K562 (cell line): ENCODE measurements around the gene PPT2. TPM values are rescaled to one million over a fixed set of nuclear protein-coding genes. Genes with fewer than 3 reads are reported as not detected.

Experiments
- CBX8 ChIP-seq: fragments of 200-600 bp; sonication (generic); IDR thresholded peaks from 2 replicates; pipeline ENCODE4 v1.6.1; 2012; ENCODE audit warnings: borderline replicate concordance, mixed run types, low read depth, mild to moderate bottlenecking, moderate library complexity, mixed read lengths, low read length, control low read depth, inconsistent platforms; ENCODE audit not compliant: poor library complexity, severe bottlenecking; ENCODE audit errors: extremely low read depth
- E4F1 ChIP-seq: fragments of 250-450 bp; sonication (Bioruptor Pico); IDR thresholded peaks from 2 replicates; pipeline ENCODE4 v1.5.0; 2021; ENCODE audit warnings: mild to moderate bottlenecking, borderline replicate concordance
- GABPB1 ChIP-seq: sonication (generic); formaldehyde crosslinking; IDR thresholded peaks from 2 replicates; pipeline ENCODE4 v1.8.0; 2022; ENCODE audit warnings: mild to moderate bottlenecking, missing genetic modification reagents
- HMG20B ChIP-seq: fragments of 250-450 bp; sonication (Bioruptor Pico); IDR thresholded peaks from 2 replicates; pipeline ENCODE4 v1.5.0; 2021; ENCODE audit warnings: mild to moderate bottlenecking
- IFI16 ChIP-seq: fragments of 250-450 bp; sonication (Bioruptor Pico); IDR thresholded peaks from 2 replicates; pipeline ENCODE4 v2.1.2; 2022; ENCODE audit warnings: mild to moderate bottlenecking, inconsistent platforms
- NR2F6 ChIP-seq: fragments of 450-650 bp; formaldehyde crosslinking; IDR thresholded peaks from 2 replicates; pipeline ENCODE4 v1.4.0; 2020; ENCODE audit warnings: mild to moderate bottlenecking
- OTX1 ChIP-seq: fragments of 450-650 bp; formaldehyde crosslinking; IDR thresholded peaks from 2 replicates; pipeline ENCODE4 v1.4.0; 2022; ENCODE audit warnings: mild to moderate bottlenecking
- PCBP2 ChIP-seq: fragments of 200-400 bp; formaldehyde crosslinking; IDR thresholded peaks from 2 replicates; pipeline ENCODE4 v1.6.1; 2018; ENCODE audit warnings: low read length, low read depth, mild to moderate bottlenecking, moderate library complexity; ENCODE audit not compliant: poor library complexity, severe bottlenecking
- SREBF2 ChIP-seq: sonication (generic); formaldehyde crosslinking; IDR thresholded peaks from 2 replicates; pipeline ENCODE4 v1.4.0; 2020; ENCODE audit warnings: mild to moderate bottlenecking, missing genetic modification reagents
- ZBTB40 ChIP-seq, 2 experiments: fragments of 450-650 bp in 1 of 2; sonication (generic) in 1 of 2; formaldehyde crosslinking in 1 of 2; IDR thresholded peaks; 2 replicates each; pipeline versions ENCODE4 v1.7.1 to v1.9.0; 2016 to 2022; ENCODE audit warnings: inconsistent platforms in 1 of 2, mild to moderate bottlenecking in 1 of 2, missing genetic modification reagents in 1 of 2
- ZFP30 ChIP-seq: fragments of 250-450 bp; sonication (Bioruptor Pico); IDR thresholded peaks from 2 replicates; pipeline ENCODE4 v1.8.0; 2022; ENCODE audit warnings: moderate library complexity, mild to moderate bottlenecking, inconsistent platforms, borderline replicate concordance
- ZNF584 ChIP-seq: fragments of 200-800 bp; sonication (Bioruptor generic); IDR thresholded peaks from 2 replicates; pipeline ENCODE4 v1.6.1; 2016; ENCODE audit warnings: low read depth, mild to moderate bottlenecking, missing genetic modification characterization, missing compliant biosample characterization
- ZNF766 ChIP-seq: fragments of 200-800 bp; sonication (Bioruptor generic); conservative IDR thresholded peaks from 2 replicates; pipeline ENCODE4 v1.6.1; 2016; ENCODE audit warnings: missing genetic modification characterization, missing compliant biosample characterization
- polyA plus RNA-seq, 8 experiments: library from polyadenylated mRNA; depleted of rRNA in 4 of 8; stranded (reverse) in 5 of 8; unstranded in 3 of 8; fragments of >200 nt; fragmentation: Nextera tagmentation in 2 of 8; fragmentation: Illumina TruSeq in 1 of 8; extraction: Ambion mirVana in 2 of 8; extraction: Trizol in 1 of 8; gene quantifications; 2 replicates each; pipeline versions ENCODE4 v1.2.1 to v1.2.3, GENCODE V29; 2011 to 2014; ENCODE audit warnings: inconsistent platforms in 1 of 8, missing spikeins in 1 of 8
- total RNA-seq, 7 experiments: library from RNA; depleted of rRNA in 6 of 7; stranded (reverse); fragments of >200 nt in 6 of 7; fragmentation: Illumina TruSeq in 2 of 7; extraction: Trizol in 2 of 7; gene quantifications; 2 replicates each; pipeline versions ENCODE4 v1.2.1 to v1.2.3, GENCODE V29; 2011 to 2021; ENCODE audit warnings: low replicate concordance in 1 of 7

Gene PPT2
- total and polyA plus RNA-seq, 9 of the 15 experiments (the other 6 are each of a cell fraction or from before 2014, with no cell fraction given), result 27.4 to 98.8 (median 69.9) TPM

DNA sequence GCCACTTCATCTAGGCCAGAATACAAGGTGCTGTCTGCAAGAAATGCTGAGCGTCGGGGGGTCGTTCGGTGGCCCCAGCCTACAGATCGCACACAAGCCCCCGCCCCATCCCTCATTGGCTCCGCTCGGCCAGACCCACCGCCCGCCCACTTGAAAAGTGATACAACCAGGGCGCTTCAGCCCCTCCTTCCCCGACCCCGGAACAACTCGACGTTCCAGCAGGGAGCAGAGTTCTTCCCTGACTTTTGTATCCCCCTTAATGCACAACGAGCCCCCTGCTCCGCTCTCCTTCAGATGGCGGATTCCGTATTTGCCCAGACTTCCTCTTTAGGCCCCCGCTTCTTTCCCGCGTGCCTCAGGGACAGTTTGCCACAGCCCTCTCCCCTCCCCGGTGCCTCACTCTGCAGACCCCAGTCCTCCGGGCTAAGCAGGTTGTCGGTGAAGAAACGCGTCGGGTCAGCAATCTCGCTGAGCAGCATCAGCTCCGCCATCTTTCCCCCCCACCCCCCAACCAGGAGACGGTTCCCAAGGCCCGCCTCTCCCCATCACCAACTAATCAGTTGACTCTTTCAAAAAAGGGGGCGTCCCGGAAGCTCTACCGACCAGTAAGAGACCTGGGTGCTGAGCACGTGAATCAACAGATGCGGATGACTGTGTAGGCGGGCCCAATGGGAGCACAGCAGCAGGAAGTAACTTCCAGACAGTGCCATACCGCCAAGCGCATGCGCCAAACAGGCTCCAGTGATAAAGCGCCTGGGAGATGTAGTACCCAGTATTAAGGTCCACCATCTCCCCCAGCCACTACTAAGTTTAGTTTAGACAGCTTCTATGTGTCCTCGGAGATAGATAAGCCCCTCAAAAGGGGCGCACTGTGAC, 26.0 kb upstream of the PPT2 start, which contains the start of gene ATF6B (continued):
- peak; percentile 62 for TF ChIP-seq ZBTB40 (IDR thresholded peaks at IDR 0.05)
- no peak for TF ChIP-seq ZBTB40 (CRISPR knock-in tag; IDR thresholded peaks at IDR 0.05)
- TF ChIP-seq ZNF766, result no peak
- TF ChIP-seq PCBP2, result no peak
- TF ChIP-seq E4F1, result no peak
- peak; percentile 71 for TF ChIP-seq GABPB1 (CRISPR knock-in tag)
- no peak for TF ChIP-seq SREBF2 (CRISPR knock-in tag)
- no peak for TF ChIP-seq IFI16 (CRISPR knock-in tag)
- TF ChIP-seq NR2F6 (CRISPR knock-in tag), result no peak
- TF ChIP-seq HMG20B, result no peak
- TF ChIP-seq ZNF584 (CRISPR knock-in tag), result no peak
- peak; percentile 83 for TF ChIP-seq OTX1
- no peak for TF ChIP-seq CBX8
- TF ChIP-seq ZFP30 (CRISPR knock-in tag), result no peak
